CD1c-positive myeloid dendritic cell (primary cell): ENCODE data around the gene CNTN5.
"Not testable (repeated sequence)": the region's sequence is repeated elsewhere in the genome, so short reads cannot be mapped to it uniquely, and the experiment has no call there.

Source experiments
- DNase-seq: peaks from one replicate; pipeline ENCODE4 v3.0.0-alpha.2; 2016; ENCODE audit errors: extremely low spot score

The CNTN5 gene

DNA sequence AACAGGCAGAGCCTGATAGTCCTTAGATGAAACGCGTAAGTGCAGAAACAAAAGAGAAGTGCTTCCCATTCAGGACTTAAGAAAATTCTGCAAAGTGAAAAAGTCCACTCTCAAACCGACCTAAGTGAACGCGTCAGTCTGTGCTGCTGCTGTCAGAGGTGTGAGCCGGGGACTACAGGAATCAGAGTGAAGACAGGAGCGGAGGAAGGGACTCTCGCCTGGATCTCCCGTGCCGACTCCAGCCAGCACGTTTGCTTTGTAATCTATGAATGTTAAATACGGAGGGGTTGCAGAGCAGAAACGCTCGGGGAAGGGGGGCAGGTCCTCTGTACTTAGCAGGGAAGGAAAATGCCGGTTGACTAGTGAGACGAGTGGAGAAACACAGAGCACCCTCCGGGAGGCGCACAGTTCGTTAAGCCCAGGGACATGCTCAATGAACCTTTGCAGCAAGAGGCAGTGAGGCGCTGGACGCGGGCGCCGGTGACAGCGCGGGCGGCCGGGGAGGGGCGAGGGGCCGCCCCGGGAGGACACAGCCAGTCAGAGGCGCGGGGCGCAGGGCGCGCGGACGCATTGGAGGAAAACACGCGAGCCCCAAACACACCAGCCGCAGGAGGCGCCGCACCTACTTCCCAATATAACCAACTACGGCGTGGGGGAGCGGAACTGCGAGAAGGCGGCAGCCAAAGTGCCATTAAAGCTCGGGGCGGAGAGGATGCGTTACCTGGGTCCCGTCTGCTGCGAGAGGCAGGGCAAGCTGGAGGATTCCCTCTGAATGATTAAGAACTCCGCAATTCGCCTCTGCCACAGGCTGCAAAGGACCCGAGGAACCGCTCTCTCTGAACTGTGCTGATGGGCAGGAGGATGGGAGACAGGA is at the start of gene CNTN5:
CNTN5 (plus strand) TSS at position 598 of the 874 bp plus-strand sequence.
- DNase-seq: no peak

DNA sequence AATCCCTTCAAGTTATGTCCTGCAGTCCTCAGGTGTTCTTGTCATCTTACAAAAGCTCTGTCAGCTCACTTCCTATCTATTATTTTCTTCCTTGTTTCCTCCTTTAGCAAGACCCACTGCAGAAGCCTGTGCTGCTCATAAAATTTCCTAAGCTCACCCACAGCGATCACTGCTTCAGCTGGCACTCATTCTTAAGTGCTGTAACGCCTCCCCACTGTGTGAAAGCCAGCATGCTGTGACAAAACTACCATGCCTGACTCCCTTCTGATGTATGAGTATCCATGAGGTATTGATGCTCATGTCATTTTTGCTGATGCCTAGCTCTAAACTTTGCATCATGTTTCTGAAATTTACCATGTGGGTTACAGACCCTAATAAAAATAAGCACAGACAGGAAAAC is 41.5 kb upstream of the CNTN5 start:
- DNase-seq: no peak

DNA sequence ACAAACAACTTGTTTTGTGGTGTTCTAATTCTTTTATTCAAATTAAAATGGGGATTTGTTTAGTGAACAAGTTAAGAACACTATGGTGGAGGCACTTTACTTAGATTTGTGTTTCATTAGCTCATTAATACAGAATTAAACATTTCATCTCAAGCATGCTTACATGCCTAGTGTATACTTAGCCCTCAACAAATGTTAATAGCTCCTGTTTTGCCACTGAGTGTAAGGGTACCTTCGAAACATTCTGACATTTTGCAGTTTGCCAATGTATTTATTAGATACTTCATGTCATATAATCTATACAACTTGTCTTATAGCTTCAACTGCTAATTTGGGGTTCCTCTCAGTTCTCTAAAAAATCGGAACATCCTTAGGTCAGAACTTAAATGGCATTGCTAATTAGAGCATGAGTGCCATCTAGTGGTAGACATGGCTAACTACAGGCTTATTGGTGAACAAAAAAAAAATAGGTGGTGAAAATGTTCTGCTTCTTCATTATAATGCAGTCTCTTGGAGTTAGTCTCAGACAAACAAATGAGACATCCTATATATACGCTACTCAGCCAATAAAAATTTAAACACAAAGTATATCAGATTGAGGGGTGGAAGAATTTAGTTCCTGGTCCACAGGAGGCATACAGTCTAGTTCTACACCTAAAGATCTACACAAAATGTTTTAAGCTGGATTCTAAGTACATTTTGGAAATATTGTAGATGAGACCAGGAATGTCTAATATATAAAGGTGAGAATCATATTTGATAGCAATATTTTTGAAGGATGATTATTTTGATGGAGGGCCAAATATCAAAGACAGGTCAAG is 4.9 kb upstream of the CNTN5 start:
- peak; percentile 55 for DNase-seq

DNA sequence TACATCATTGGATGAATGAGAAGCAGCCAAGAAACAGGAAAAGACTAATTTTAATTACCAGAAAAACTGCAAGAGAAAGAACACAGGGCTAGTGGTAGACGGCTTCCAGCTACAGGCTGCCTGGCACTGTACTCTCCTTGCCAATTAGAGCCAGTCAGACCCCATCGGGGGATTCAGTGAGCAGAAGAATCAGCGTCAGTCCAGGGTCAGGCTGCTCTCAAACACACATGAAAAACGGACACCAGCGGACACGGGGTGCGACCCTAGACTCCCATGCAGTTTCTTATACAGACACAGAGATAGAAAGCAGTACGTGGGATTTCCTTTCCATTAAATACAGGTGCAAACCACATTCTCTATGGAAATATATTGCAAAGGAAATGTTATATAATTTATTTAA is 1.1 kb upstream of the CNTN5 start:
- DNase-seq: no peak

DNA sequence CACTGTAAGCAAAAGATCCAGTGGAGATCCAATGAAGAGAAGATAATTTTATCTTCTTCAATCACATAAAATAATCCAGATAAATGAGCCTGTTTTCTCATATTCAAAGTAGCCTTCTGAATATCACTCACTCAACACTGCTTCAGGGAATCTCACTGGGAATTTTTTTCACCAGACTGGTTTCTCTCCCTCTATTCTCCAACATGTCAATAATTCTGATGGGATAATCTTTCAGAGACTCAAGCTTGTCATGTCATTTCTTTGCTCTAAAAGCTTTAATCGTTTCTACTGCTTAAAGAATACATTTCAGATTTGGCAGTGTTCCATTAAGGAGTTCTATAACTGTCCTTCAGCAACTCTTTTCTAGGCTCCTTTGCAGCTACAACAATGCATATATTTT is 16.3 kb downstream of the CNTN5 start:
- no peak for DNase-seq

DNA sequence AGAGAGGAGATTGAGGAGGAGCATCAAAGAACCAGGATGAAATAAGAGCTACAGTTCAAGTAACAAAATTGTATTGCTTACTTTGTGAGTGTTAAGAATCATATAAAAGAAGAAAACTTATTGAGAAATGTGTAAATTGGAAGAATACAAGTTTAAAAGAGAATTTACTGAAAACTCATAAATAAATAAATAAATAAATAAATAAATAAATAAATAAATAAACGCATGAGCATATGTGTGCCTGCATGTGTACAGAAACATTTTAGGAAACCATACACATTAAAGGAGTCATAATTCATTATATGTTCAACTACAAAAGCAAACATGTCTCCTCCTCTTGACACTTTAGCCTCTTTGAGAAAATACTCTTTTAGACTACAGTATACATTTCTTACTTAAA is 42.6 kb downstream of the CNTN5 start:
- no peak for DNase-seq

DNA sequence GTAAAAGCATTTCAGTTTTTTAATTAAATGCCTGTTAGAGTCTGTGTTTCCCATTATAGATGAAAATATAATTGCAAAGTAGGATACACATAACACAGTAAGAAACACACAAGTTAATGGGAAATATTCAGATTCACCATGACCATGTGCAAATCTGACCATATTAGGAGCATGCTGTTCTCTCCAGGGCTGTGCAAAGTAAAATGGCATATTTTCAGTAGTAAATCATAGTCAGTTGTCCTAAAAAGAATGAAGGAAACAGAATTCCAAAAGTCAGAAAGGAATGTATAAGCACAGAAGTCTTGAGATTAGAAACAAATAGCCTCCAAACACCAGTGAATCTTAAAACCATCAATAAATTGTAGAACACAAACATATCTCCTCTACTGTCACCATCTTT is 44.4 kb downstream of the CNTN5 start:
- no peak for DNase-seq

DNA sequence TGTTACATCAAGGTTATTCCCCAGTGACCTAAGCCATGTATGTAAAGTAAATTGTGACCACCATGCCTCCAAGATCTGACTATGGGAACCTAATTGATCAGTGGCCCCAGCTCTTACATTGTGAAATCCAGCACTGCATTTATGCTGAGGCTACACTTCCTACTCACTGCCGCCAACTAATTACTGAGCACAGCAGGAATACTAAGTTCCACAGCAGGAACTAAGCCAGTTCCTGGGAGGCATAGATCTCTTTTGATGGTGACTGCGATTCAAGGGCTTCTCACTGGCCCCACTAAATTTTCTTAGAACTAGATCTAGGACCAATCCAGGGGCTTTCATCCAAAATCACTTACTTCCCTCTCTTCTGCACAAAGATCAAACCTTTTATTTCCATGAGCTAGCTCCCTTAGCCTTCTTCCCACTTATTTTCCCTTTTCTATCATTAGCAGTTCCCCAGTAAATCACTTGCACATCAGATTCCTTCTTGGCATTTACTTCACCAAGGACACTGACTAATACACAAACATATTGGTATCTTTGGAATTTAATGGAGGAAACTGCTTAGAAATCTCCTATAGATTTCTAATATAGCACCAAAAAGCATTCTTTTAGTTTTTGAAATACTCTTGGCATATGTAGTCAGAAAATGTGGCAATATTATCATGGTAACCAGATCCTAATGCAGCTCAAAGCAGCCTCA is 46.0 kb downstream of the CNTN5 start:
- DNase-seq: no peak

DNA sequence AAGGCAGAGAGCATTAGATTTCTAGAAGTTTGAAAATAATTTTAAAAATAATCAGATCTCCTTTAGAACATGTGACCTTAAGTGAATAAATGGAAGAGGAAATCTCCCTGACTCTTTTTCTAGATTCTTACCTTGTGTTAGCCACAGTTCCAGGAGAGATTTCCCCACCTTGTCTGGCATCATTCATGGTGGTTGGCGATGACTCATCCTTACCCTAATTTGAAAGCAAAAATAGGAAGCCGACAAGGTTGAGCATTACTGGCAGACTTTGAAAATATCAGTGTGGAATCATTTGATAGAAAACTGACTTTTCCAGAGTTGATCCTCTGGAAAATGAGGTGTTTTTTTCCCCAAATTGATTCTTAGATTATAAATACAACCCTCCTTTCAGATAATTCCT is 48.1 kb downstream of the CNTN5 start:
- DNase-seq: no peak

DNA sequence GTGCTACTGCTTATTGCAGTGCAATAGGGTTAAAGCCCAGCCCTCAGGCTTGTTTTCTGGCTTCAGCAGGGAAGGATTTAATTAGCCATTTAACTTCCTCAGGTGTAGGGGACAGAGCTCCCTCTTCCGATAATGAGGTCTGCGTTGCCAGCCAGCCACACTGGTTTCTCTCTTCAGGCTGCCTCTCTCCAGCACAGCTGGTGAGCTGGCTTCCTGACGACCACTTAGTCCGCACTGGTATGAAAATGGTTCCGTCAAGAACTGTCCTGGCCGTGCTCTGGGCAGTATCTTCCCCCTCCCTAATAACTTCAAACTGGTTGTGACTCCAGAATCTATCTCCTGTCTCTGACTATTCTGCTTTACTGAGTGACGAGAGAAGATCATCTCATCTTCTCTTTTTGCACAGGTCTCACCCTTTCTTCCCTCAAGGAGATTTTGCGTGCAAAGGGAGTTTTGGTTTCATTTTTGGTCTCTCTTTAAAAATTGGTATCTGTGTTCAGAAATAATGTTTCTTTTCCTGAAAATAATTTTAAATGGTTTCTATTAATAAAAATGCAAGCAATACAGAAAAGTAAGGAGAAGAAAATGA is 49.2 kb downstream of the CNTN5 start:
- DNase-seq: no peak

DNA sequence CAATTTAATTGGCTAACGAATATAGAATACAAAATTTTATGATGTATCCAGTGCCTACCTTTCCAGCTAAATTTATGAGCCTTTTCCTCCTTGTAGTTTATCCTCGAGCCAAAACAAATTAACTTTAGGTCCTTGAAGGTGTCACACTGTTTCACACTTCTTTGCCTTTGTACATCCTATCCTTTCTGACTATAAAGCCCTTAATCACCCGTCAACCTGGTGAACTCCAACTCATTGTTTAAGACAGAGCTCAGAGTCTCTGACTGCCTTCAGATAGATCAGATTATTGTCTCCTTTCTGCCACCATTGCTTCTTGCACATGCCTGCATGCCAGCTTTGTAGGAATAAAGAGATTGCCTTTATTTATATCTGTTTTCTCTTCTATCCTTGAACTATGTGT is 58.8 kb downstream of the CNTN5 start:
- no peak for DNase-seq

DNA sequence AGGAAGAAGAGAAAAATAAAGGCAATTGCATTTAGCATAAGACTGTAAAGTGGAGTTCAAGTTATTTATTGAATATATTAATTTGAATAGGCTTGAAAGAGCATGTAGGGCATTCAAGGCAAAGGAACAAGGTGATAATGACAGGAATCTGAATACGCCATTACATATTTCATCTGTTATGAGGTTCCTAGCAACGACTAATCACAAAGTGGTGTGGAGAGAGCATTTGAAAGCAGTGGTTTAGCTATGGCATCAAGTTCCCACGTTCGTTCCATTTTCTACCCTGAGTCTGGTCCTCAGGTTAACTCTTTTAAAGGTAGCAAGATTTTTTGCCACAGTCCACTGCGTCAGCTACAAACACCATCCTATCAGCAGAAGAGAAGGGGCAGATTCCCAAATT is 59.4 kb downstream of the CNTN5 start:
- no peak for DNase-seq

DNA sequence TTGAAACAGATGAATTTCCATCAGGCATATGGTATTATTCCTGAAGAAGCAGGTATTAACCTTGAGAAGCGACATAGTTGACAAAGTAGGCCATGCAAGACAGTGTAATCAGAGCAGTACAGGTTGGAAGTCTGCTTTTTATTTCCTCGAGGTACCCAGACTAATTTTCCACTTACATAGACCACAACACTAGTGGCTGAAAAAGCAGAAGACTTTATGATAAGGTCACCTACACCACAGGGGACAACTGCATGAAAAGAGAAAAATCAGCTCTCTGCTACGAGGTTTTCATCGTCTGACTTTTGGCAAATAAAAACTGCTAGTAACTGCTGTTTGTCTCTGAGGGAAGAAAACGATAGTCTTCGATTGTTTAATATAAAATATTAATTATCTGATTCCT is 77.5 kb downstream of the CNTN5 start:
- no peak for DNase-seq

DNA sequence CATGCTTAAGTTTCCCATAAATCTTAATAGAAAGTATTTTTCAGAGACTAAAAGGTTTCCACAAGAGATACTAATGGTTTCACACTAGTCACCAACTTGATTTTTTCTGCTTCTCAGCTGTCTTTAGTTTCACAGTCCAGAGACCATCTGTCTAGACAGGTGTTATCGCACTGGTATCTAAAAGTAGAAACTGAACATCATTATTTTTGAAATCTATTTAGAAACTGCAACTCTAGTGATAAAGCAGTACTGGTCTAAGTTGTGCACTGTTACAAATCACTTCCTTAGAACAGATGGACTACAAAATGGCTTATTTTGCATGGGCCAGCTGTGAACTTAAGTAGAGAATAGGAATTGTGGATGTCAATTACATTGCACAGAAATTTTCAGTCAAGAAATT is 78.0 kb downstream of the CNTN5 start:
- no peak for DNase-seq

DNA sequence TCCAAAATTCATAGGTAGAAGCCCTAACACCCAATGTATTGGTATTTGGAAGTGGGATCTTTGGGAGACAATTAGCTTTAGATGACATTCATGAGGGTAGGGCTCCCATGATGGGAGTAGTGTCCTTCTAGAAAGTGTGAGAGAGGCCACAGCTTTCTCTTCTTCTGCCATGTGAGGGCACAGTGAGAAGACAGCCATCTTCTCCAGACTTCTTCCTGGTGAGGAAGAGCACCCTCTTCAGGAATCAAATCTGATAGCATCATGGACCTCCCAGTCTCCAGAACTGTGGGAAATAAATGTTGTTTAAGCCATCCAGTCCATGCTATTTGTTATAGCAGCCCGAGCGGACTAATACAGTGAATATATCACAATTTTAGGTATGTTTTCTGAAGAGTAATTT is 96.9 kb downstream of the CNTN5 start:
- DNase-seq: no peak

DNA sequence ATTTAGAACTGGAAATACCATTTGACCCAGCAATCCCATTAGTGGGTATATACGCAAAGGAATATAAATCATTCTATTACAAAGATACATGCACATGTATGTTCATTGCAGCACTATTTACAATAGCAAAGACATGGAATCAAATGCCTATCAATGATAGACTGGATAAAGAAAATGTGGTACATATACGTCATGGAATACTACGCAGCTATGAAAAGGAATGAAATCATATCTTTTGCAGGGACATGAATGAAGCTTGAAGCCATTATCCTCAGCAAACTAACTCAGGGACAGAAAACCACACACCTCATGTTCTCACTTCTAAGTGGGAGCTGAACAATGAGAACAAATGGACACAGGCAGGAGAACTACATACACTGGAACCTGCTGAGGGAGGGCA is 113.1 kb downstream of the CNTN5 start:
- DNase-seq: not testable (repeated sequence)

DNA sequence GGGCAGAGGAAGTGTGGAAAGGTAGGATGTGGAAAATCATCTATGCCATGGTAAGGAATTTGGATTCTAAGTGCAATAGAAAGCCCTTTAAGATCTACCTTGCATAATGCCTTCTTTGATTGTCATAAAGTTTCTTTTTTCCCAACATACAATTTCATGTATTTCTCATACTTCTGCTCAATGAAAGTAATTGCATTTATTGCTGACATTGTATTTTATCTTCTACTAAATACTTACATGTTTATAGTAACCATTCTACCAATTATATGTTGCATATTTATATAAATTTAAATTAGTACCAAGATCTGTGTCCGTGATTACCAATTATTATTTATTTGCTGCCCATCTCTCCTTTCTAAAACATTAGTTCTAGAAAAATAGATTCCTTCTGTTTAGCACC is 114.8 kb downstream of the CNTN5 start:
- no peak for DNase-seq

DNA sequence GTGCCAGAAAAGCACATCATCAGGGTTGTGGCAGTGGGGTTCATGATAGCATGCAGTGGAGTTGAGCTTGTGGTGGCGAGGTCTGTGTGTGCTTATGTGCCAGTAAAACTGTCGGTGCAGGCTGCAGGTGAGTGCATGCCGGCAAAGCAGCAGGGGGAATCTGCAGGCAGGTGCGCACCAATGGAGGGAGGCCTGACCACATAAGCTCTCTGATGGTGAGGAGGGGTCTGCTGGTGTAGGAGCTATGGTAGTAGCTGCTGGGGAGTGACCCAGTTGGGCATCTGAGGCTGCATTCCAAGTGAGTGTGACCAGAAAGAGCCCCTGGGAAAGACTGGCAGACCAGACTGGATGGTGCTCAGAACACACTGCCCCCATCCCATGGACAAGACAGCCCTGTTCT is 121.5 kb downstream of the CNTN5 start:
- DNase-seq: no peak

DNA sequence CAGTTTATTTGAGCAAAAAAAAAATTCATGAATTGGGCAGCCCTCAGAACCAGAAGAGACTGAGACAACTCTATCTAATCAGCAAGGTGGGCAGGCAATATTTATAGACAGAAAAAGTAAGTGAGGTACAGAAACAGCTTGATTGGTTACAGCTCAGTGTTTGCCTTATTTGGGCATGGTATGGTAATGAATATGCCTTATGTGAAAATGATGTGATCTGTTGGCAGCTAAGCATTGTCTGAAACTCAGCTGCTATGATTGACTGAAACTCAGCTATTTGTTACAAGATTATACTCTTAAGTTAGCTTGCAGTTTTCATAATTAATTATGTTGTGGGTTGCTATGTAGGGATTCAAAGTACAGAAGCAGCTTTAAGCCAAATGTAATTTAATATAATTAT is 127.6 kb downstream of the CNTN5 start:
- no peak for DNase-seq

DNA sequence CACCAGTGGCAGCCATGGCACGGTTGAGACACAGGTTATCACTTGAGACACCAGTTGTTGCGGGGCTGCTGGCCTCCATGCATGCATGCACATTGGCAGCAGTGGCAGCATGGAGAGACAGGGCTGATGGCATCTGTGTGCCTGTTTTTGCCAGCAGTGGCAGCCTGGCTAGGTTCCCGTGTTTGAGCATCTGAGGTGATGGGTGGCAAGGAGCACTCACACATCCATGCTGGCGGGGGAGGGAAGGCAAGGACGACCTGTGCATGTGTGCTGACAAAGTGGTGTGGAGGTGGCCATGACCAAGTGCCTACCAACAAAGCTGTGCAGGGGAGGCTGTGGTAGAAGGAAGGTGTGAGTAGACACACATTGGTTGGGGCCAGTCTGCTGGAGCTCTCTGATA is 133.5 kb downstream of the CNTN5 start:
- DNase-seq: no peak

DNA sequence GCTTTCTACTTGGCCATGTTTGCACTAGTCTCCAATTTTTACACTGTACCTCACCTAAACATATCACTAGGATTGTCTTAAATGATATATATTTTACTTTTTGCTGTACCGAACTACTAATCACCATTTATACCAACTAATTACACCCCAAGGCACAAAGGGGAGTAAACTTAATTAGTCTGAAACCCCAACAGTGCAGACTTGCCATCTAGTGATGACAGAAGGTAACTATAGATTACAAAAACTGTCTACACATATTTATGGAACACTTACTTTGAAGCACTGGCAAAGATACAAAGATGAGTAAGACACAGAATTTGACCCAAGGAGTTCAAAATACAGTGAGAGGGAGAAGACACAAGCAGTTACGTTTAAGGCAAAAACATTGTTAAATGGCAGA is 139.7 kb downstream of the CNTN5 start:
- DNase-seq: no peak

DNA sequence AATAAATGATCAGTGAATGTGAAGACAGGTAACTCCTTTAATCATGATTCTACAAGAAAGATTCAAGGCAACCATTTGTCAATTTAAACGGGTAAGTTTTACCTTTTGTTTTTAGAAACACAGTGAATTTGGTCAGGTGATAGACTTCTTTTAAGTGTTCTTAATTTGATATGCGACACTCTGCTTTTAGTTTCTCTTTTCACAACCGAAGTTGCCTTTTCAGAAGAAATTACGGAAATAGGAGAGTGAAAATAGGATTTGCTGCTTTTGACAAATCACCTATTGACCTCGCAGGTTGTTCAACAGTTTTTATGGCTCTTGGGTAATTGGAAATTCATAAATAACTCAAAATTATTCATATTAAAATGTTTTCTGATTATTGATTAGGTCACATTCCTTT is 142.1 kb downstream of the CNTN5 start:
- DNase-seq: no peak
